HUES48 (cell line): ENCODE results near the gene SSBP4.

Source experiments
- H3K27ac ChIP-seq: one replicate; pipeline ENCODE4 v1.7.0; 2013; ENCODE audit warnings: low read depth, low read length, inconsistent platforms
- H3K27me3 ChIP-seq: 2 replicates; pipeline ENCODE4 v1.6.1; 2013; ENCODE audit warnings: mild to moderate bottlenecking, low read length; ENCODE audit not compliant: control insufficient read depth, insufficient read depth
- H3K36me3 ChIP-seq: 2 replicates; pipeline ENCODE4 v1.6.1; 2013; ENCODE audit warnings: low read length; ENCODE audit not compliant: control insufficient read depth, insufficient read depth
- H3K4me1 ChIP-seq: 2 replicates; pipeline ENCODE4 v1.6.1; 2013; ENCODE audit warnings: mild to moderate bottlenecking, low read length; ENCODE audit not compliant: control insufficient read depth, insufficient read depth
- H3K4me3 ChIP-seq: 2 replicates; pipeline ENCODE4 v1.5.1; 2013; ENCODE audit warnings: mild to moderate bottlenecking, low read depth, low read length
- H3K9ac ChIP-seq: 2 replicates; pipeline ENCODE4 v1.6.1; 2013; ENCODE audit warnings: mild to moderate bottlenecking, low read depth, low read length, moderate library complexity
- H3K9me3 ChIP-seq: 2 replicates; pipeline ENCODE4 v1.6.1; 2013; ENCODE audit warnings: low read length; ENCODE audit not compliant: control insufficient read depth, insufficient read depth

Gene SSBP4

DNA sequence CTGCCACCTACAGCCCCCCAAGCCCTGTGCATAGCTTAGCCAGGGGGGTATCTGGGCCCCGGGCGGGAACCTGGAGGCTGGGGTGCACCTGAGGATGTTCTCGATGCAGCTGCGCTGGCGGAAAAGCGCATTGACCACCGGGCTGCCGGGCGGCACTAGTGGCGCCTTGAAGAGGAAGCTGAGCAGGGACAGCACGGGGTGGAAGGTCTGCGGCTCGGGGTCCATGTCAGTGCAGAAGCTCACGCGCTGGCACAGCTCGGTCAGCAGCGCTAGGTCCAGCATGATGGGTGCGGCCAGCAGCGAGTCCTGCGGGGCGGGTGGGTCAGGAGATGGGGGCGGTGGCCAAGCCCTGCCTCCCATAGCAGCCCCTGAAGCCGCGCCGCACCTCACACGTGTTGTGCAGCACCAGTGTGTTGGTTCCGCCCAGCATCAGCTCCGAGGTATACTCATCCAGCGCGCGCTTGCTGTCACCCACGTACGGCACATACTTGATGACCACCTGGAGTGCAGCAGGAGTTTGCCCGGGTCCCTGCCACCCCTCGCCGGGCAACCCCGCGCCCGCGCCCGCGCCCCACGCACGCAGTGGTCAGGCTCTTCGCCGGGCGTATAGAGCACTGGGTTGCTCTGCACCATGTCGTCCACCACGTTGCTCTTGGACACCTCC lies 16.1 kb downstream of the SSBP4 start:
- H3K9me3 ChIP-seq, result no peaks in the 10 kb centered on the region
- H3K4me3 ChIP-seq, result no peak overlapping the region
- peaks cover 18% of the 10 kb centered on the region for H3K36me3 ChIP-seq
- H3K4me1 ChIP-seq, result peaks cover 30% of the 10 kb centered on the region
- no peak overlapping the region for H3K27ac ChIP-seq
- no peaks in the 10 kb centered on the region for H3K27me3 ChIP-seq
- no peak overlapping the region for H3K9ac ChIP-seq

GRCh38 chr19:18435842-18436670 lies 16.9 kb downstream of the SSBP4 start:
- no peaks in the 10 kb centered on the region for H3K27me3 ChIP-seq
- peaks cover 18% of the 10 kb centered on the region for H3K36me3 ChIP-seq
- no peaks in the 10 kb centered on the region for H3K9me3 ChIP-seq
- H3K9ac ChIP-seq, result no peak overlapping the region
- H3K27ac ChIP-seq, result no peak overlapping the region
- peaks cover 30% of the 10 kb centered on the region for H3K4me1 ChIP-seq
- H3K4me3 ChIP-seq, result peak overlapping the region; percentile 84; the same call in 1 of the 2 replicates

DNA sequence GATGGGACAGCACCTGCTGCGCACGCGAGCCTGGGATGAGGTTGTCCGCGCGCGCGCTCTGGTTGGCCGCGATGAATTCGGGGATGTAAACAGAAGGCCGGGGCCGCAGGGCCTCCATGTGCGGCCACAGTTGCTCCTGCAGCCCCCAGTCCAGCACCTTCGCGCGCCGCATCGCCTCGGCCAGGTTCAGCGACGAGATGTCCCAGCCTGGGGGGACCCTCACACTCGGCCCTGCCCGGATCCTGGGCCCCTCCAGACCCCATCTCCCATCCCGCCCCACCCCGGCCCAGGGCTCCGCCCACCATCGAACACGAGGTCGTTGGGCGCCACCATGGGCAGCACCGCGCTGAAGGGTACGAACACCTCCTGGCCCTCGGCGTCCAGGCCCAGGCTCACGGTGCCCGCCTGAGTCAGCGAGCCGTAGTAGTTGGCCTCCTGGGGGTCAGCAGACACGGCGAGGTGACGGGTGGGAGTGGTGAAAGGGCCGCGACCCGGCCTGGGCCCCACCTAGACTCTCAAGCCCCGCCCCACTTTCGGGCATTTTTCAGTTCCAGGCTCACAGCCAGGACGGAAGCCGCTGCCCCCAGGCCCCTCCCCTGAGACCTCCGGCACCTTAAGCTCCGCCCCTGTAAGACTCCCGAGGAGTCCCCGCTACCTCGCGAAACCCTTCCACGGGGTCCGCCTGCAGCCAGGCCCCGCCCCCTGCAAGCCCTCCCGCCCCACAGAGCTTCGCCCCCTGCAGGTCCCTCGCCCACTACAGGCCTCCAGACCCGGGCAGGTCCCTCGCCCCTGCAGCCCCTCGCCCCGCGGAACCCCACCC lies 17.7 kb downstream of the SSBP4 start:
- peak overlapping the region; percentile 64 for H3K27ac ChIP-seq
- no peaks in the 10 kb centered on the region for H3K9me3 ChIP-seq
- H3K4me3 ChIP-seq, result peak overlapping the region; percentile 84
- peak overlapping the region; percentile 81; the same call in 1 of the 2 replicates for H3K9ac ChIP-seq
- peaks cover 18% of the 10 kb centered on the region for H3K36me3 ChIP-seq
- no peaks in the 10 kb centered on the region for H3K27me3 ChIP-seq
- peaks cover 30% of the 10 kb centered on the region for H3K4me1 ChIP-seq

- peaks cover 18% of the 10 kb centered on the region for H3K36me3 ChIP-seq
- H3K27ac ChIP-seq, result peak within 1 kb of the TSS; percentile 91
- peak within 1 kb of the TSS; percentile 81; the same call in 1 of the 2 replicates for H3K9ac ChIP-seq
- peaks cover 26% of the 10 kb centered on the region for H3K4me1 ChIP-seq
- no peaks in the 10 kb centered on the region for H3K9me3 ChIP-seq
- H3K27me3 ChIP-seq, result no peaks in the 10 kb centered on the region
- H3K4me3 ChIP-seq, result peak within 1 kb of the TSS; percentile 90
These were observed 18.5 kb downstream of the SSBP4 start, which contains the start of gene ISYNA1 for GRCh38 chr19:18437491-18438330. ISYNA1 (minus strand) TSS chr19:18438133; CDS start chr19:18437979, 154 bp downstream.

GRCh38 chr19:18438331-18439024 lies 19.3 kb downstream of the SSBP4 start:
- Histone ChIP-seq H3K4me3 (peak overlapping the region; percentile 52; the same call in 1 of the 2 replicates), H3K27ac (peak overlapping the region; percentile 91)

DNA sequence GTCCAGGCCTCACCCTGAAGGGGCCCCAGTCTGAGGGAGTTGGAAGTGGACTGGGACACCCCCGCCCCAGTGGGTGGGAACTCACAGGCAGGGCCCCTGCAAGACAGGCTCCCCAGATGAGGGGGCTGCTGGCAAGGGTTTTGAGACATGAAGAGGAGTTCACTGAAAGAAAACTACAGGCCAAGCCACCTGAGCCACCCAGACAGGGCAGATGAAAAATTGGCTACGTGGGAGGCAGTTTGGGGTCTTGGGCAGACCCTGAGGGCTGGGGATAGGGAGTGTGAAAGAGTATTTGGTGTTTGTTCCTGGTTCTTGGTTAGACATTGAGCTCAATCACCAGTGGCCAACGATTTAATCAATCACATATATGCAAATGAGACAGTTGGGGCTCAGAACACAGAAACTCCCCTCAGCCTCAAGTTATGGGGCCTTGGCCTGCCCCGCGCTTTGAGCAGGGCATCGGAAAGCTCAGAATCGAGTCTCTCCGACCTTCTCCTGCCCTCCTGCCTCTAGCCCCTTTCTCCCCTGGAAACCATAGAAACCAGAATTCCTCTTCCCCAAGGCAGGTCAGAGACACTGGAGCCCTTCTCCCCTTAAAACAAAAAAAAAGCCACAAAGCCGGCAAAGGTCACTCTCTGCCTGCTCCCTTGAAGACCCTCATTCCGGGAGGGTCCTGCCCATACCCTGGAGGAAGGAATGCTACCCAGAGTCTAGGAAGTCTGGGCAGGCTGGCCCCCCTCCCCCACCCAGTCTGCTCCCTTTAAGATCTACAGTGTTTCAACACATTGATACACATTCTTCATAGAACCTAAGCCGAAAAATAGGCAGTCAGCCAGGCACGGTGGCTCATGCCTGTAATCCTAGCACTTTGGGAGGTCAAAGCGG lies 20.1 kb downstream of the SSBP4 start:
- Histone ChIP-seq H3K4me1 (peaks cover 19% of the 10 kb centered on the region), H3K27me3 (no peaks in the 10 kb centered on the region), H3K27ac (peak overlapping the region; percentile 91), H3K36me3 (peaks cover 26% of the 10 kb centered on the region), H3K9me3 (no peaks in the 10 kb centered on the region), H3K4me3 (no peak overlapping the region; the same call in 1 of the 2 replicates), H3K9ac (no peak overlapping the region)

More at GRCh38 chr19:18438331-18439024, 19.3 kb downstream of the SSBP4 start:
- H3K9ac ChIP-seq, result no peak overlapping the region
- peaks cover 21% of the 10 kb centered on the region for H3K4me1 ChIP-seq
- no peaks in the 10 kb centered on the region for H3K9me3 ChIP-seq
- H3K27me3 ChIP-seq, result no peaks in the 10 kb centered on the region
- H3K36me3 ChIP-seq, result peaks cover 19% of the 10 kb centered on the region

- Histone ChIP-seq H3K4me1 (peaks cover 15% of the 10 kb centered on the region), H3K4me3 (no peak overlapping the region), H3K9ac (no peak overlapping the region), H3K9me3 (no peaks in the 10 kb centered on the region), H3K27ac (peak overlapping the region; percentile 18), H3K36me3 (peaks cover 28% of the 10 kb centered on the region), H3K27me3 (no peaks in the 10 kb centered on the region)
These were observed 20.7 kb downstream of the SSBP4 start for GRCh38 chr19:18439910-18440237.

DNA sequence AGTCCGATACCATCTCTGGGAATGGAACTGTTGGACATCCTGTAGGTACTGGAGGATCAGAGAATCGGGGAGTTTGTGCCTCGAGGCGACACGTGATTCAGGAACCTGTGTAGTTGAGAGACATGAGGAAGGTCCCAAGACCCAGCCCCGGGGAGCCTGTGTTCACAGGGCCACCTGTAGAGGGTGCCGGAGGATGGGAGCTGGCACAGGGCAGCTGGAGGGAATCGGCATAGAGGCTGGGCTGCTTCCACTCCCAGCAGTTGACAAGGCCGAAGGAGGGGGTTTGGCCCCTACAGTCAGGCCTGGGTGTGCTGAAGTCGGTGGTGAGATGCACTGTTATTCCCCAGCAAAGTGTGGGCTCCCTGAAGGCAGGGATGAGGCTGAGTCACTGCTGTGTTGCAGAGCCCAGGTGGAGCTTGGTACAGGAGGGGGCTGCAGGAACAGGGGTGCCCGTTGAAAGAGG lies 21.2 kb downstream of the SSBP4 start:
- Histone ChIP-seq H3K36me3 (peaks cover 24% of the 10 kb centered on the region), H3K9ac (no peak overlapping the region), H3K4me1 (peaks cover 15% of the 10 kb centered on the region), H3K4me3 (no peak overlapping the region), H3K27me3 (no peaks in the 10 kb centered on the region), H3K27ac (peak overlapping the region; percentile 18), H3K9me3 (no peaks in the 10 kb centered on the region)
